HCEC 1CT (cell line): ENCODE measurements around the gene COMMD10.

Source experiments
- DNase-seq: peaks from one replicate; pipeline ENCODE4 v3.0.0-alpha.2; 2017

Gene COMMD10

DNA sequence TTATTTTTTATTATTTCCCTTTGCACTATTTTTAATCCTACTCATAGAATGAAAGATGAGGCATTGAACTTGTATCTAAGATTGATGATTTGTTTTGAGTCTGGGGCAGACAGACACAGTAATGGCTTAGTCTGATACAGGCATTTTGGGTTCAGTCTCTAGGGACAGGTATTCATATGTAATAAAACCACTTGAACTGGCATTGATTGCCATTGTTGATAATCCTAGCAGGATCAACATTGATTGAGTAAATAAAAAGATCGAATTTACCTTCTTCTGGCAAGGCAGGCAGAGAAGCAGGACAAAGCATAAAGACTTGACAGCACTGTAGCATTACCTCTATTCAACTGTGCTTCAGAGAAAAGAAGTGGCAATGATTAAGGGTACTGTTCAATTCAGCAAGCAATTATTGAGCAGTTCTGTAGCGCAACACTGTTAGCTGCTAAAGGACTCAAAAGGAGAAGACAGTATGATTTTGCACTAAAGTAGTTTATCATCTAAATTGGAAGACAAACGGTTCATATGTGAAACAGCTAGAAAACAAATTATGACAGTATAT is 144.4 kb downstream of the COMMD10 start:
- DNase-seq, result no peak

DNA sequence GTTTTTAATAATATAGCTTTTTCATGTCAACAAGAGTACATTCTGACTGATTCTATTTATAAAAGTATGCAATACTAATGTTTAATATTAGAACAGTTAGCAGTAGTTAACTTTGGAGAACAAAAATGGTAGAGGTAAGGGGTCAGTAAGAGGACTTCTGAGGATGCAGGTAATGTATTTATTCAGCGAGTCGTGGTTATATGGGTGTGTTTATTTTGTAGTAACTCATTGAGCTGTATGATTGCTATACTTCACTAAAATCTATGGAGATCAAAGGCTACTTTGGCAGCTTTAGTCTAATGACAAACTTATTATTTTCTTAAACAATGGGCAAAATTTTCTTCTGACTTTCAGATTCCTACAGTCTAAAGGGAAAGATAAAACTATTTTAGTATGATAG is 146.5 kb downstream of the COMMD10 start:
- no peak for DNase-seq

DNA sequence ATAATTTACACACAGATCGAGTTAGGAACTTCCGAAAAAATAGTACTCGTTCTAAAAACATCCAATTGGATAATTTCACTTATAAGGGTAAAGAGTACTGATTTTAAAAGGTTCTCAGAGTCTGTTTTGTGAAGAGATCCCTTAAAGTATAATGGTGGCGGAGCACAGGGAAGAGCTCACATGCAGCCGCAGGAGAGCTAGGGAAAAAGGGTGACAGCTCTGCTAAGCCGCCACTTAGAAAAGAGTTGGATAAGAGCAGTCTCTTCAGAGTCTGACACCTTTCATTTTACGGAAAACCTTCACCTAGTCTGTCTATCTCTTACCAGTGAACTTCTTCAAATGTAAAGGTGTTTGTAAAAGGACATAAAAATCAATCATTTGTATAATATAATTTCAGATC is 149.9 kb downstream of the COMMD10 start:
- DNase-seq, result no peak

DNA sequence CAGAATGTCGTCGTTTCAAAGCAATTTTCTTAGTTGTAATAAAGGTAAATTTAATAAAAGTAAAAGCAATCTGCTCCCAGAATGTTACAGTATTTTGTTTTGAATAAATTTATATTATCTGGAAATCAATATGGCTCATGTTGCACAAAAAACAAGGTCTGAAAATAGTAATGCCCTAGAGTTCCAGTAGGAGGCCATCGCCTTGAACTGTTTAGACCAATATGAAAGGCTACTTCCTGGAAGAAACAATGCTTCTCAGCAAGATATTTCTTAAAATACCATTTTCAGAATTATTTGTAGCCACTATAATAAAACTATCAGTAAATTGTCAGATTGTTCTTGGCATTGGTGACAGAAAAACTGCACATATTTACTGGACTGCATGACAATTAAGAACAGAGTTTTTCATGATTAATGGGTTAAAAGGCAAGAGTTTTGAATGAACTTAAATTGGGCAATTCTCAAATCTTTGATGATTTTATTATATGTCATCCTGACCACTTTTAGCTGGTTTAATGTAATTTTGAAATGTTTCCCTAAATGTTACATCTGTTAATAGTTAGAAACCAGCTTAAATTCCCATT is 153.2 kb downstream of the COMMD10 start:
- DNase-seq, result no peak

DNA sequence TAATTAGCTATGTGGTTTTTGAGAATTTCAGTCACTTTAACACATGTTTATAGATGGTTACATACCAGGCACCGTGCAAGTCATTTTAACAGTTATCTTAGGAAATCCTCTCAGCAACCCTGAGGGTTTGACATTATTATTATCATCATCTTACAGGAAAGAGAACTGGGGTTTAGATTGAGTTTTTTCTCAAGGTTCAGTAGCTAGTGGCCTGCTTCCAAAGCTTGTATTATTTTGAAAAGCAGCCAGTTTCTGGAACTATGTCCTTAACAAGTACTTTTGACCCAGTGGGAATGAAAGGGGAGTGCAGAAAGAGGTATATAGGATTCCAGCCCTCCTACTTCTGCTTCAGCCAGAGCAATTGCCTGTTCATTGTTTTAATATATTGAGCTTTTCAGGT is 157.5 kb downstream of the COMMD10 start:
- DNase-seq, result no peak

DNA sequence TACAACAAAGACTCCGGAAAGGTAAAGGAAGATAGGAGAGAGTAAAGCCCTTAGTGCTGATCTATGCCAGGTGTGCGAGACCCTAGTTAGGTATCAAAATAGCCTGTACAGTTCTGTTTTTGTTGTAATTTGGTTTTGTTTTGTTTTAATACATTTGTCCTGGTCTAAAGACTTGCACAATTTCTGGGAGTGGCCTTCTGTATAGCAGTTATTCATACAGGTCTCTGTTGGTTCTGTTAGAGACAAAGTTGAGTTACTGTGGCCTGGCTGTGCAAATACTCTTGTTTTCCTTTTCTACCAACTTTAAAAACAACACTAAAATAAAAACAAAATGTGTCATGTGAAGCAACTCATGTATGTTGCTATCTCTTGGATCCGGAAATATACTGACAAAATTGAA is 163.6 kb downstream of the COMMD10 start:
- no peak for DNase-seq

DNA sequence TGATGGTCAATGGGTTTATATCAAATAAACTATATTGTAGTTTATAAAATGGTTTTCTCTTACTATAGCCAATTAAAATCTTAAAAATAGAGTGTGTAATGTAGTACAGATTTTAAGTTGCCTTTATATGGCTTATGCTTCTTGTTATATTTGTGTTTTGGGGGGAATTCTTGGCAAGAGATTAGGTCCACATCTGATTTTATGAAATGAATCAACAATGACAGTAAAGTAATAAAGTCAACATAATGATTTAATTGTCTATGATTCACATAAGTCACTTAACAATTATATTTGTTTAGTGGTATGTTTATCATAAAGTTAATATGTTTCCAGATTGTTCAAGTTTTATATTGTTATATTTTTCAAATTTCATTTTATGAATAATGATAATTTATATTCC is 164.8 kb downstream of the COMMD10 start:
- DNase-seq, result no peak

DNA sequence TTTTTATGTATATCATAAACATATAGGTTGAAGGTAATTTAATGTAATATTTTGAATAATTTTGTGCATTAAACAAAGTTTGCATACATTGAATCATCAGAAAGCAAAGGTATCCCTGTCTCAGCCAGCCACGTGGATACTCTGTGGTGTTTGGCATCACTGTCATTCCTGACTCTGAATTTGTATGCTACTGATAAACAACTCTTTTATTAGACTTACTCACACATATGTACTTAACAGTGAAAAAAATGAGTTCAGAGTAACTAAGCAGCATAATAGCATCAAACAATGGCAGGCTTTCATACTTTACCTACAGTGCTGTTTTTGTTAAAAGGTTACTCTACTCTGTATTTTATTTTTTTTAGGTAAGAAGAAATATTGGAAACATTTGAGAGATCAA is 171.9 kb downstream of the COMMD10 start:
- DNase-seq, result no peak

DNA sequence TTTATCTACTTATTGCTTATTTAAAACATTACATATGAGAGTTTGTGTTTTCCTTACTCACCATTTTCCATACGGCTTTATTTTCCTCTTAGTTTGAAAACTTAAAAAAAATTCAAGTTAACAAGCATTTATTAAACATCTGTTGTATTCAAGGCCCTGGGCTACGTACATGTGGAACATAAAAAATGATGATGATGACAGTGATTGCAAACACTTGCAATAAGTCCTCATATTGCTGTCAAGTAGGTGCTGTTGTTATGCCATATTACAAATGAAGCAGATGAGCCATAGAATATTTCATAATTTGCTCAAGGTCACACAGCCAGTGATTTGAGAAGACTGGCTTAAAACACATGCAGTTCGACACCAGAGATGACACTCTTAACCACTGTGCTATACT is 180.6 kb downstream of the COMMD10 start:
- DNase-seq, result no peak

DNA sequence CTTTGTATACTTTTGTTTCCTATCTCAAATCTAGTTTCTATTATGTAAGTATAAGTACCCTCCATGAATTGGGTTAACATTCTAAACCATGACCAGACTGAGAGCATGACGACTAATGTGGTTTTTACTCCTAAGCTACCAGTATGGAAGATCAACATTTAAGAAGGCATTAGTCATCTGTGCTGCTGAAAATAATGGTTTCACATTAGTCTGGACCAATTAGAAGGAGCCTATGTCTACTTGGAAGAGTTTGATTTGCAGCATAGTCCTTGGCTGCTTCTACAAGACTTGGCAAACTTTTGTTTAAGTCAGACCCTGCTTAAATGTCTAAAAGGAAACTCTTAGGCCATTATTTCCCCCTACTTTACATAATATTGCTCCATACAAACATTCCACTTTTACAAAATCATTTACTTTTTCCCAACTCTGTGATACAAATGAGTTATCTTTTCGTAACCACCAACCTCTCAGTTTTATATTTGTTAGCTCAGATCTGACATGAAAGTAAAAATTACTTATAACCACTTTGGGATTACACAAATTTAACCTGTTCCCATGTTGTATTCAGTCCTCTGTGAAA is 186.7 kb downstream of the COMMD10 start:
- peak; percentile 24 for DNase-seq

DNA sequence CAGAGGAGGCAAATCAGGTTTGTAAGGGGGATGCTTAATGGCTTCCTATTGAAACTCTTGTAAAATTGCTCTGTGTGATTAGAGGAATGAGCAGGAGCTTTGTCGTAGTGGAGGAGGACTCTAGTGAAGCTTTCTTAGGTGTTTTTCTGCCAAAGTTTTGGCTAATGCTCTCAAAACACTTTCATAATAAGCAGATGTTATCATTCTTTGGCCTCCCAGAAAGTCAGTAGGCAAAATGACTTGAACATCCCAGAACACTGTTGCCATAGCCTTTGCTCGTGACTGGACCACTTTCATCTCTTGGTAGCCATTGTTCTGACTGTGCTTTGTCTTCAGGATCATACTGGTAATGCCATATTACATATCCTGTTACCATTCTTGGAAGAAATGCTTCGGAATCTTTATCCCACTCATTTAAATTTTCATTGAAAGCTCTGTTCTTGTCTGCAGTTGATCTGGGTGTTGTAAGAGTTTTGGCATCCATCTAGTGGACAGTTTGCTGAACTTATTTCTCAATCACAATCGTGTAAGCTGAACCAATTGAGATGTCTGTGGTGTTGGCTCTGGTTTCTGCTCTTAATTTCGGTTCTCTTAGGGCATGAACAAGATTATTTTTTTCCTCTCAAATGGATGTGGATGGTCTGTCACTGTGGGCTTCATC is 187.6 kb downstream of the COMMD10 start:
- peak; percentile 27 for DNase-seq

DNA sequence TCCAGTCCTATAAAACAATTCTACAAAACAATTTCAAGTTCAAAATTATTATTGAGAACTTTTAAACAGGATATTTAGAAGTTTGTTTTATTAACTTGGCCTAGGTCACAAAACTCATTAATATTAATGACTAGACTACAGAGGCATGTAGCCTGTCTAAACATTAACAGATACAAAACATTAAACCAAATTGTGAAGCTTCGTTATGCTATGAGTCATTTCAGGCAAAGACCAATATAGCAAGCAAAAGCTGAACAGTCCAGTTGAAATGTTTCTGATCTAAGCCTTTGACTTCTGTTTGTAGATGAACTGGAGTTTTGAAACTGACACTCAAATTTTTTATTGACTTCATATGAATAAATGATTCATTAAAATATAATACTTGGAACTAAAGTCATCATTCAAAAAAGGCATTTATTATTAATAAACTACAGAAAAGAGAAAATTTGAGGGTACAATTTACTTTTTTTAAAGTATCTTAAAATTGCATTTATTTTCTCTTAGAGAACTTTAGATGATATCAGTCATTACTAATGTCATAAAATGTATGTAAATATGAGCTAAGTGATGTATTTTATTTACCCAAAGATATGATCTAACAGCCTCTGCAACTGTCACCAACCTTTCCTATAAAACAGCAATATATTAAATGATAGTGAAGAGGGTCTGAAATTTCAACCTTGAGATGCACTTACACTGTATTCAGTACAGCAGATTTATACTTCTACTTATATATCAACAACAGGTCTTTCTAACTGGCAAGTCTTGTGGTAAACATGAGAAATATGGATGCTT is 188.8 kb downstream of the COMMD10 start:
- peak; percentile 24 for DNase-seq

DNA sequence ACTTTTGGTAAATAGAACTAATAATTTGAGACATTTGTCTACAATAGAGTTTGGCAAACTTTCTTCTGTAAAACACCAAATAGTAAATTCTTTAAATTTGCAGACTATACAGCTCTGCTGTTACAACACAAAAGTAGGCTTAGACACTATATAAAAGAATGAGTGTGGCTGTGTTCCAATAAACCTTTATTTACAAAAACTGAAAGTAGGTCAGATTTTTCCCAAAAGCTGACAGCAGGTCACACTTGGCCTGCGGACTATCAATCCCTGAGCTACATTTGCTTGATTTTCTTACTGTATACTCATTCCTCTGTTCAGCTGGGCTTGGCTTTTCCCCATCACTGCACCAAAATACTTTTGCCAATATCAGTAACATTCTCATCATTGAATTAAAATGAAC is 189.4 kb downstream of the COMMD10 start:
- DNase-seq, result no peak

DNA sequence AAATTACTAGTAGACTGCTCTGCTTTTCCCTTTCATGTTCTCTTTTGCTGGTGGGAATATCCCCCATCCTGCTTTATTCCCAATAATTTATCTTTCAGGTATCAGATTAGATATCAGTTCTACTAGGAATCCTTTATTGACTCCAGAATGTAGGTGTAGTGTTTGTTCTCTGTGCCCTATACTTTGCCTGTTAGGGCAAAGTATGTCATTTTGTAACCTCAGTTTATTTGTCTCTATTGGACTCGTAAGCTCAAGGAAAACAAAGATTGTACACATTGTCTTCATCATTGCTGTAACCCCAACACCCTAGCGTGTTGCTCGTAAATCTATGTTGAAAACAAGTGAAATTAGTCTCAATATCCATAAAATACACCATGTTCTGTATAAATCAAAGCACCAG is 190.5 kb downstream of the COMMD10 start:
- DNase-seq, result no peak

DNA sequence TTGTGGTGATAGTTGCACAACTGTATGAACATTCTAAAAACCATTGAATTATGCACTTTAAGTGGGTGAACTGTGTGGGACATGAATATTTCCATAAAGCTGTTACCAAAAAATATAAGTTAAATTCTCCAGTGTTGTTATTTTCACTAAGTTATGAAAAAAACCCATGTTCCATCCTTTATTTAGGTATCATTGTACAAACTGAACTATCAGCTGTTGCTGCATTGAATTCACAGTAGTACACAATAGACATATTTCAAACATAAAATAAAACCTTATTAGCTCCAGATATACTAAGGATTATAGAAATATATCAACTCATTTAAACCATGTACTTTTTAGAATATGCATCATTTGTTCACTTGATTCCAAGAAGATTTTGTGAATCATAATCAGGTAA is 192.1 kb downstream of the COMMD10 start:
- DNase-seq, result no peak

DNA sequence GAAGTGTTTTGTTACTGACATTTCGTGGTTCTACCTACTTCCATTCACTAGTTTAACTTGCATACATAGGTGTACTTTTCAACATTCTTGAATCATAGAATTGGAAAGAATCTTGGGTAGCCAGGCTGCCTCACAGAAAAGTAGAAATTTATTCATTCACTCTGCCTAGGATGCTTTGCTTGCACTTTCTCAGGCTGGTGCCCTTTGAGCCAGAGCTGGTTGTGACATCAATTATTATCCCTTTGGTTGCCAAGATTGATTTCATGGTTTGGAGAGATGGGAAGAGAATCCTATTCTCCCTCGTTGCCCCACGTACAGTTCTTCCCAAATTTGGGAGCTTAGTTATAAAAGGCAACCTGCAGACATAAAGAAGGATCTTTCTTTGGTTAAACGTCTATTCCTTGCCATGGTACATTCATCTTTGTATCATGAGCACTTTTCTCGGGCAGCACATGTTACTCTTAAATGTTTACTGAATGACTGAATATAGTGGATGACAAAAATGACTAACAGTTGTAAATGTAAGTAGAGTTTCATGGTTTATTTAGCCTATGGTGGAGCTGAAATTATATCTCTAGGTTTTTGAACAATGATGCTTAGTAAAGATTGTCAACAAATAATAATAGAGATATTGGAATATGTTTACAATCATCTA is 195.5 kb downstream of the COMMD10 start:
- DNase-seq, result no peak

DNA sequence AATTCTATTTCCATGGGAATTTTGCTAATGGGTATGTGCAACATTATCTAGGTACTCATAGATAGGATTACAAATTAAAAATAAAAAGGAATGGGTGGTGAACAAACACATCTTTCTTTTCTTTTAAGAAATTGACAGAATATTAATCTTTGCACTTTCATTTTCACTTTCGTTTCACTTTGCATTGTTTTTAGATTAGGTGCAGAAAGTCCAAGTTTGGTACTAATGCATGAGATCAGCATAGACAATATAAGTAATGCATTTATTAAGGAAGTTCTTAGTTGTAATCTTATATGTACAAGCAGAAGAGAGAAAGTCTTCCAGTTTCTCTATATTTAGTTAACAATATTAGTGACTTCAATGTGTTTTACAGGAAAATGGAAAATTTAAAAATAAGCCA is 196.5 kb downstream of the COMMD10 start:
- no peak for DNase-seq

DNA sequence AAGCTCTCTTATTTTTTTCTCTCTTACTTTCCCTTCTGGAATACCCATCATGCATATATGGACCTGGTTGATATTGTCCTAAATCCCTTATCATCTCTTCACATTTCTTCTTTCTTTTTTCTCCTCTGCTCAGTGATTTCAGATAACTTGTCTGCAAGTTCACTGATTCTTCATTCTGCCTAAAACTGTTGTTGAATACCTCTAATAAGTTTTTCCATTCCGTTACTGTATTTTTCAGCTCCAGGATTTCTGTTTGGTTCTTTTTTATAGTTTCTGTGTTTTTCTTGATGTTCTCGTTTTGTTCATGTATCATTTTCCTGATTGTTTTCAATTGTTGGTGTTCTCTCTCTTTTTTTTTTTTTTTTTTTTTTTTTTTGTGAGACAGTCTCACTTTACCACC is 203.7 kb downstream of the COMMD10 start:
- DNase-seq, result no peak

DNA sequence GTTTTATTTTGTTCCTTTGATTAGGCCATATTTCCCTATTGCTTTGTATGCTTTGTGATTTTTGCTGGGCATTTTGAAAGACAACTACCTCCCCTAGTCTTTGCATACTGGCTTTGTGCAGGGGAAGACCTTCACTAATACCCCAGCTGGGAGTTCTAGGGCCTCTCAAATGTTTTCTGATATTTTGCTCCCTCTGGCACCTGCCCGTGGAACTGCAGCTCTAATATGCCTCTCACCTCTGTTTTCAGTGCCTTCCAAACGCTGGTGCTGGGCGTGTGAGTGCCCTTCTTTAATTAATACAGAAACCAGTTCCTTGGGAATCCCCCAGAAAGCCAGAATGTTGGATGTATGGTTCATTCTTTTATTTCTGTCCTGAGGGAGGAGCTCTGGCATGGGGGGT is 204.5 kb downstream of the COMMD10 start:
- no peak for DNase-seq

DNA sequence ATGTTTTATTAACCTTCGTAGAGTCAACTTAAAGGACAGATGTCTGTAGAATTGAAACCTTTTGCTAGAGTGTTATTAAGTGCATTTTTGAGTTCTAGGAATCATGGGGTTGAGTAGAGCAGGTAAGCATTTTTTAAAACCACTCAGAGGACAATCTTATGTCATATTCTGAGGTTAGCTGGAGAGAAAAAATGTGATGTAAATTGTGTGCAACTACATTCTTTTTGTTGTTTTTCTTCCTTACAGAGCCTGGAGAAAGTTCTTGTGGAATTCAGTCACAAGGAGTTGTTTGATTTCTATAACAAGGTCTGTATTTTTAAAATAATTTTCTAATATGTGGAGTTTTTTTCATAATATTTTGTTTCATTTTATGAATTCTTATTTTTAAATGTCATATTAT is 206.4 kb downstream of the COMMD10 start:
- no peak for DNase-seq

DNA sequence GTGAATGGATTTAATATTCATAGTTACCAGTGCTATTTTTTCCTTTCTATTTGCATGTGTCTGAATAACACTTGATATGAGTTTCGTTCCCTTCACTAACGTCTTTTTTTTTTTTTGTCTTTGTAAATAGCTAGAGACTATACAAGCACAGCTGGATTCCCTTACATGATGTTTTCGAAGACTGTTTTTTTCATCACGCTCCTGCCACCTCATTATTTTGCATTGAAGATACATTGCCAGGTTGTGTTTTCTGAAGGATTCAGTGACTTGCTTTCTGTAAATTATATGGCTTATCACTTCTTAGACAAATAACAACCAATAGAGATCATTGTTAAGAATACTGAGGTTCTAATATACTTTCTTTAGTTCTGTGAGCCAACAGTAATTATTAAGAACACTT is 207.5 kb downstream of the COMMD10 start:
- DNase-seq, result no peak

DNA sequence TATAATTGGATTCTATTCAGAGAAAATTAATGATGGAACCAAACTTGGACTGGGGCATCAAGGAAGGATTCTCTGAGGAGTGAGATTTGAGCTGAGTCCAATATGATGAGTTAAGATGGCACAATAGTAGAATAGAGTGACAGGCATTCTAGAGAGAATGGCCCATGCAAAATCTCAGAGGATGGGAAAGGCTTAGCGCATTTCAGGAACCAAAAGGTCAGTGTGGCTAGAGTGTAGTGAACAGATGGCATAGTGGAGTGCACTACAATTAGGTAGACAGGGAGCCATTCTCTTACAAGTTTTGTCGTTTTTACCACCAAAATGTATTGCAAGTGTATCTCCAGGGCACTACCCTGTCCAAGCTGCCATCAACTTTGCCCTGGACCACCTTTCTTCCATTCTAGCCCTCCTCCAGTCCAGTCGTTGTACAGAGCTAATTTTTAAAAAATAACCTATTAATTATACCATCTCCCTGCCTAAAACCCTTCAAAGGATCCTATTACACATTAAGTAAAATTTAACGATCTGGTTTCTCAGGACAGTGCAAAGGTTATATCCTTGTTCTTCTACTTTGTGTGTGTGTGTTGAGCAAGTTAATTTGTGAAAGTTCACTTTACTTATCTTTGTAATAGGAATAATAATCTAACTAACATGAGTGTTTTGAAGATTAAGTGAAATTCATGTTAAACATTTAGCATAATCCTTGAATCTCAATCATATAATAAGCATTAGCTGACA is 211.7 kb downstream of the COMMD10 start:
- no peak for DNase-seq
